Measurements from ENCODE around the gene U2AF1L4. TPM values are rescaled to one million over a fixed set of nuclear protein-coding genes. Genes with fewer than 3 reads are reported as not detected.
A peak's percentile ranks its signal among the peaks of the same experiment; 100 is the strongest.

U2AF1L4 gene
- total RNA-seq, 1 experiment from 2014 or later: 14.3 TPM

GRCh38 chr19:35739275-35740107 lies 5.7 kb downstream of the U2AF1L4 start:
- no peaks in the 10 kb centered on the region for H3K9me3 ChIP-seq (ENCODE audit: insufficient read depth, low read depth)
- TF ChIP-seq, protein P1, sequence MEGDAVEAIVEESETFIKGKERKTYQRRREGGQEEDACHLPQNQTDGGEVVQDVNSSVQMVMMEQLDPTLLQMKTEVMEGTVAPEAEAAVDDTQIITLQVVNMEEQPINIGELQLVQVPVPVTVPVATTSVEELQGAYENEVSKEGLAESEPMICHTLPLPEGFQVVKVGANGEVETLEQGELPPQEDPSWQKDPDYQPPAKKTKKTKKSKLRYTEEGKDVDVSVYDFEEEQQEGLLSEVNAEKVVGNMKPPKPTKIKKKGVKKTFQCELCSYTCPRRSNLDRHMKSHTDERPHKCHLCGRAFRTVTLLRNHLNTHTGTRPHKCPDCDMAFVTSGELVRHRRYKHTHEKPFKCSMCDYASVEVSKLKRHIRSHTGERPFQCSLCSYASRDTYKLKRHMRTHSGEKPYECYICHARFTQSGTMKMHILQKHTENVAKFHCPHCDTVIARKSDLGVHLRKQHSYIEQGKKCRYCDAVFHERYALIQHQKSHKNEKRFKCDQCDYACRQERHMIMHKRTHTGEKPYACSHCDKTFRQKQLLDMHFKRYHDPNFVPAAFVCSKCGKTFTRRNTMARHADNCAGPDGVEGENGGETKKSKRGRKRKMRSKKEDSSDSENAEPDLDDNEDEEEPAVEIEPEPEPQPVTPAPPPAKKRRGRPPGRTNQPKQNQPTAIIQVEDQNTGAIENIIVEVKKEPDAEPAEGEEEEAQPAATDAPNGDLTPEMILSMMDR (conservative IDR thresholded peaks at IDR 0.05): no peak
- no peak for TF ChIP-seq EZH2 (IDR thresholded peaks at IDR 0.05; ENCODE audit: low read depth)
- H4K20me1 ChIP-seq (ENCODE audit: insufficient read depth): no peaks in the 10 kb centered on the region
- intact Hi-C loops (cut with micrococcal nuclease; ENCODE audit: unreplicated experiment): loop anchor here (2.0 to 10.0 kb wide), 3 partner anchors 19 to 255 kb away; partner anchors contain the start of genes HCST, NFKBID, PROSER3 and SDHAF1
- H3F3A ChIP-seq (ENCODE audit: insufficient read depth, low read depth): peaks cover 19% of the 10 kb centered on the region; the same call in 1 of the 2 replicates
- peak overlapping the region; percentile 100 for H3K4me2 ChIP-seq
- POLR2A ChIA-PET (ENCODE audit: unreplicated experiment): no interaction called here
- H3K9me2 ChIP-seq (ENCODE audit: insufficient read depth): no peaks in the 10 kb centered on the region
- peak overlapping the region; percentile 86 for H3K4me3 ChIP-seq
- H3K79me2 ChIP-seq (ENCODE audit: low read depth): no peaks in the 10 kb centered on the region
- CTCF ChIA-PET: no interaction called here
- DNase-seq: no peak
- peaks cover 10% of the 10 kb centered on the region; the same call in 1 of the 2 replicates for H3K4me1 ChIP-seq (replicated peaks; ENCODE audit: insufficient read depth)
- H3K27ac ChIP-seq: no peak overlapping the region
- no peak overlapping the region for H2AFZ ChIP-seq
- H3K36me3 ChIP-seq (ENCODE audit: low read depth): no peaks in the 10 kb centered on the region
- H3K27me3 ChIP-seq (ENCODE audit: insufficient read depth, low read depth): no peaks in the 10 kb centered on the region
- BruUV-seq (replicated peaks): no TSS peak

DNA sequence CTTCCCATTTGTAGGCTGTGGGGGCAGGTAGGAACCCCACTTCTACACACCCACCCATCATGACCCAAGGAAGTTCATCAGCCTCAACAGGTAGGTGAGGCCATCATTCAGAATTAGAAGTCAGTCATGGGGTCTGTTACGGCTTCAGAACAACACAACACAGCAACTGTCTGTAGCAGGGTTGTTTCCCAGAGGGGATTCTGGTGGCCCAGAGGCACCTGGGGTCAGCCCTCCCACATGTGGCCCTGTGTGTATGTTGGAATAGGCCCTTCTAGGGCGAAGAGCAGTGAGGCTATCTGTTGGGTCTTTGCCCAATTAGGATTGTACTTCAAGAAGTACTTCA lies 6.4 kb downstream of the U2AF1L4 start:
- no peaks in the 10 kb centered on the region for H3K9me3 ChIP-seq (ENCODE audit: insufficient read depth, low read depth)
- H3F3A ChIP-seq (ENCODE audit: insufficient read depth, low read depth): peaks cover 16% of the 10 kb centered on the region; the same call in 1 of the 2 replicates
- H3K27ac ChIP-seq: no peak overlapping the region
- ChIA-PET CTCF (no interaction called here), POLR2A (ENCODE audit: unreplicated experiment) (no interaction called here)
- H3K36me3 ChIP-seq (ENCODE audit: low read depth): no peaks in the 10 kb centered on the region
- H4K20me1 ChIP-seq (ENCODE audit: insufficient read depth): no peaks in the 10 kb centered on the region
- DNase-seq: no peak
- no peaks in the 10 kb centered on the region for H3K79me2 ChIP-seq (ENCODE audit: low read depth)
- H3K9me2 ChIP-seq (ENCODE audit: insufficient read depth): no peaks in the 10 kb centered on the region
- H3K4me1 ChIP-seq (replicated peaks; ENCODE audit: insufficient read depth): 0 out of 2 replicates have a peak, but pooled peaks cover 5% of the 10 kb centered on the region
- H3K27me3 ChIP-seq (ENCODE audit: insufficient read depth, low read depth): no peaks in the 10 kb centered on the region
- no peak for TF ChIP-seq EZH2 (IDR thresholded peaks at IDR 0.05; ENCODE audit: low read depth)
- TF ChIP-seq, protein P1 (conservative IDR thresholded peaks at IDR 0.05): no peak
- no peak overlapping the region for H2AFZ ChIP-seq
- no TSS peak for BruUV-seq (replicated peaks)
- H3K4me3 ChIP-seq: no peak overlapping the region
- no peak overlapping the region for H3K4me2 ChIP-seq
- intact Hi-C loops (cut with micrococcal nuclease; ENCODE audit: unreplicated experiment): no loop called here

DNA sequence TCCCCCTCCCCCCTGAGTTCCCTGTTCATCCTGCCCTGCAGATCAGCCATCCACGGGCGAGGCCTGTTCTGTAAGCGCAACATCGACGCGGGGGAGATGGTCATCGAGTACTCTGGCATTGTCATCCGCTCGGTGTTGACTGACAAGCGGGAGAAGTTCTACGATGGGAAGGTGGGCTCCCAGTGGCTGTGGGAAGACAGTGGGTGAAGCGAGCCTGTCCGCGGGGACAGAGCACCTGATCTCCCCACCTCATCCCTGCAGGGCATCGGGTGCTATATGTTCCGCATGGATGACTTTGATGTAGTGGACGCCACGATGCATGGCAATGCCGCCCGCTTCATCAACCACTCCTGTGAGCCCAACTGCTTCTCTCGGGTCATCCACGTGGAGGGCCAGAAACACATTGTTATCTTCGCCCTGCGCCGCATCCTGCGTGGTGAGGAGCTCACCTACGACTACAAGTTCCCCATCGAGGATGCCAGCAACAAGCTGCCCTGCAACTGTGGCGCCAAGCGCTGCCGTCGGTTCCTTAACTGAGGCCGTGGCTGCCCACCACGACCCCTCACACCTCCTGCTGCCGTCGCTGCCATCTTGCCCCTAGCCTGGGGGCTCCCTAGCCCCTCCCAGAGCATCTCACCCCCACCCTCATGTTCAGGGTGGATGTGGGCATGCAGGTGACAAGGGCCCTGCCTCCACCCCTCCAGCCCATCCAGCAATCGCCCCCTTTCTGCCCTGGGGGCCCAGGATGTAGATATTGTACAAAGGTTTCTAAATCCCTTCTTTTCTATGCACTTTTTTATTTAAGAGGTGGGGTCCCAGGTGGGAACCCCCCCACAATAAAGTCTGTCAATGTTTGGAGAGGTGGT lies 7.0 kb downstream of the U2AF1L4 start:
- H3K9me3 ChIP-seq (ENCODE audit: insufficient read depth, low read depth): no peaks in the 10 kb centered on the region
- intact Hi-C loops (cut with micrococcal nuclease; ENCODE audit: unreplicated experiment): no loop called here
- H3K79me2 ChIP-seq (ENCODE audit: low read depth): no peaks in the 10 kb centered on the region
- no TSS peak for BruUV-seq (replicated peaks)
- ChIA-PET POLR2A (ENCODE audit: unreplicated experiment) (no interaction called here), CTCF (interaction anchor here (0.5 kb wide), 1 partner anchor 46 kb away, joined by 9 read pairs; no protein-coding TSS in a partner anchor)
- H3K4me3 ChIP-seq: no peak overlapping the region
- no peak overlapping the region for H3K27ac ChIP-seq
- peaks cover 16% of the 10 kb centered on the region; the same call in 1 of the 2 replicates for H3F3A ChIP-seq (ENCODE audit: insufficient read depth, low read depth)
- no peaks in the 10 kb centered on the region for H3K36me3 ChIP-seq (ENCODE audit: low read depth)
- 0 out of 2 replicates have a peak, but pooled peaks cover 5% of the 10 kb centered on the region for H3K4me1 ChIP-seq (replicated peaks; ENCODE audit: insufficient read depth)
- H3K9me2 ChIP-seq (ENCODE audit: insufficient read depth): no peaks in the 10 kb centered on the region
- no peak overlapping the region for H3K4me2 ChIP-seq
- no peak overlapping the region for H2AFZ ChIP-seq
- H3K27me3 ChIP-seq (ENCODE audit: insufficient read depth, low read depth): no peaks in the 10 kb centered on the region
- H4K20me1 ChIP-seq (ENCODE audit: insufficient read depth): no peaks in the 10 kb centered on the region
- no peak for DNase-seq
- TF ChIP-seq, protein P1 (conservative IDR thresholded peaks at IDR 0.05): no peak
- TF ChIP-seq EZH2 (IDR thresholded peaks at IDR 0.05; ENCODE audit: low read depth): no peak
